ENCODE data around the gene TRAK1.

TRAK1 gene

GRCh38 chr3:42179110-42179725 is 88.1 kb downstream of the TRAK1 start:
- Histone ChIP-seq H3F3A (ENCODE audit: low read depth) (no peaks in the 10 kb centered on the region), H3K9ac (ENCODE audit: low read depth, low read length, poor library complexity, severe bottlenecking) (no peak overlapping the region), H3K9me2 (replicated peaks; ENCODE audit: low read depth, low read length) (no peaks in the 10 kb centered on the region), H3K4me3 (ENCODE audit: low read length, poor library complexity, severe bottlenecking) (no peak overlapping the region), H4K20me1 (ENCODE audit: insufficient read depth, low read length, poor library complexity, severe bottlenecking) (peaks cover 1% of the 10 kb centered on the region), H3K9me3 (ENCODE audit: insufficient read depth, low read depth, low read length) (no peaks in the 10 kb centered on the region), H2AFZ (ENCODE audit: low read length) (no peak overlapping the region), H3K4me1 (ENCODE audit: insufficient read depth, low read length, poor library complexity, severe bottlenecking) (no peaks in the 10 kb centered on the region), H3K36me3 (ENCODE audit: insufficient read depth, low read length) (peaks cover 34% of the 10 kb centered on the region; the same call in 1 of the 2 replicates), H3K79me2 (ENCODE audit: insufficient read depth, low read length) (peaks cover 20% of the 10 kb centered on the region; the same call in 1 of the 2 replicates), H3K4me2 (ENCODE audit: low read depth, low read length, poor library complexity, severe bottlenecking) (no peak overlapping the region), H3K27me3 (ENCODE audit: insufficient read depth, low read length, poor library complexity, severe bottlenecking) (no peaks in the 10 kb centered on the region)
- TF ChIP-seq CTCF (conservative IDR thresholded peaks at IDR 0.05; ENCODE audit: low read length) (no peak), EZH2phosphoT487 (IDR thresholded peaks at IDR 0.05; ENCODE audit: borderline replicate concordance) (no peak)

GRCh38 chr3:42180901-42181300 is 89.7 kb downstream of the TRAK1 start:
- H3K4me2 ChIP-seq (ENCODE audit: low read depth, low read length, poor library complexity, severe bottlenecking) = no peak overlapping the region
- H2AFZ ChIP-seq (ENCODE audit: low read length) = no peak overlapping the region
- H3K4me1 ChIP-seq (ENCODE audit: insufficient read depth, low read length, poor library complexity, severe bottlenecking) = no peaks in the 10 kb centered on the region
- H3K36me3 ChIP-seq (ENCODE audit: insufficient read depth, low read length) = peaks cover 45% of the 10 kb centered on the region; the same call in 1 of the 2 replicates
- no peaks in the 10 kb centered on the region for H3F3A ChIP-seq (ENCODE audit: low read depth)
- no peak overlapping the region for H3K4me3 ChIP-seq (ENCODE audit: low read length, poor library complexity, severe bottlenecking)
- H4K20me1 ChIP-seq (ENCODE audit: insufficient read depth, low read length, poor library complexity, severe bottlenecking) = no peaks in the 10 kb centered on the region
- no peaks in the 10 kb centered on the region for H3K27me3 ChIP-seq (ENCODE audit: insufficient read depth, low read length, poor library complexity, severe bottlenecking)
- H3K9me2 ChIP-seq (replicated peaks; ENCODE audit: low read depth, low read length) = no peaks in the 10 kb centered on the region
- no peaks in the 10 kb centered on the region for H3K9me3 ChIP-seq (ENCODE audit: insufficient read depth, low read depth, low read length)
- H3K9ac ChIP-seq (ENCODE audit: low read depth, low read length, poor library complexity, severe bottlenecking) = no peak overlapping the region
- TF ChIP-seq EZH2phosphoT487 (IDR thresholded peaks at IDR 0.05; ENCODE audit: borderline replicate concordance) (no peak), CTCF (conservative IDR thresholded peaks at IDR 0.05; ENCODE audit: low read length) (no peak)
- H3K79me2 ChIP-seq (ENCODE audit: insufficient read depth, low read length) = peaks cover 19% of the 10 kb centered on the region; the same call in 1 of the 2 replicates

GRCh38 chr3:42182555-42182954 is 91.4 kb downstream of the TRAK1 start:
- no peaks in the 10 kb centered on the region for H3K4me1 ChIP-seq (ENCODE audit: insufficient read depth, low read length, poor library complexity, severe bottlenecking)
- no peak overlapping the region for H3K9ac ChIP-seq (ENCODE audit: low read depth, low read length, poor library complexity, severe bottlenecking)
- H3F3A ChIP-seq (ENCODE audit: low read depth) = no peaks in the 10 kb centered on the region
- no peak overlapping the region for H3K4me3 ChIP-seq (ENCODE audit: low read length, poor library complexity, severe bottlenecking)
- H3K79me2 ChIP-seq (ENCODE audit: insufficient read depth, low read length) = peaks cover 13% of the 10 kb centered on the region; the same call in 1 of the 2 replicates
- no peak overlapping the region for H2AFZ ChIP-seq (ENCODE audit: low read length)
- TF ChIP-seq CTCF (conservative IDR thresholded peaks at IDR 0.05; ENCODE audit: low read length) (no peak), EZH2phosphoT487 (IDR thresholded peaks at IDR 0.05; ENCODE audit: borderline replicate concordance) (no peak)
- H3K9me3 ChIP-seq (ENCODE audit: insufficient read depth, low read depth, low read length) = no peaks in the 10 kb centered on the region
- H3K27me3 ChIP-seq (ENCODE audit: insufficient read depth, low read length, poor library complexity, severe bottlenecking) = no peaks in the 10 kb centered on the region
- H3K9me2 ChIP-seq (replicated peaks; ENCODE audit: low read depth, low read length) = no peaks in the 10 kb centered on the region
- H3K4me2 ChIP-seq (ENCODE audit: low read depth, low read length, poor library complexity, severe bottlenecking) = no peak overlapping the region
- H3K36me3 ChIP-seq (ENCODE audit: insufficient read depth, low read length) = peaks cover 43% of the 10 kb centered on the region; the same call in 1 of the 2 replicates
- no peaks in the 10 kb centered on the region for H4K20me1 ChIP-seq (ENCODE audit: insufficient read depth, low read length, poor library complexity, severe bottlenecking)
